K562 (cell line): ENCODE measurements around the gene SIDT2. TPM values are rescaled to one million over a fixed set of nuclear protein-coding genes. Genes with fewer than 3 reads are reported as not detected.

Source experiments
- ATAC-seq: fragments of 200-7000 bp; cut with Tn5 transposase; 3 replicates; pipeline ENCODE4 v1.9.1; 2020; ENCODE audit warnings: moderate library complexity
- BruUV-seq: library from RNA; stranded (reverse); fragments of 400-500 nt; replicated peaks from 2 replicates; lab custom pipeline; 2021; lab: Mats Ljungman, UMichigan
- CTCF ChIA-PET: fragments of 300-600 bp; formaldehyde crosslinking; extraction: SDS; loops from one replicate; lab custom pipeline; 2021; ENCODE audit warnings: low intra/inter-chr PET ratio; lab: Yijun Ruan, JAX
- POLR2A ChIA-PET: fragments of 300-600, 350-650 bp; sonication (Branson Sonifier 250); formaldehyde crosslinking; extraction: SDS; loops from one replicate; lab custom pipeline; 2021; ENCODE audit warnings: antibody characterized with exemption, inconsistent platforms; lab: Yijun Ruan, JAX
- DNase-seq, 4 experiments: peaks; one replicate each; pipeline versions ENCODE4 v3.0.0 to v3.0.0-alpha.2; 2011 to 2018; ENCODE audit warnings: low spot score in 3 of 4, mixed read lengths in 3 of 4; ENCODE audit errors: extremely low read depth in 1 of 4
- FAIRE-seq: peaks from 2 replicates; lab custom pipeline; 2011; peaks lifted over from hg19 to GRCh38; lab: Jason Lieb, UNC
- H2AFZ ChIP-seq: 2 replicates; pipeline ENCODE4 v1.6.0; 2011; ENCODE audit warnings: low read depth, low read length, control low read depth, inconsistent platforms
- H3K27ac ChIP-seq: fragments of 200-600 bp; 3 replicates; pipeline ENCODE4 v1.8.0; 2011; ENCODE audit warnings: low read depth, mild to moderate bottlenecking, control low read depth, inconsistent platforms, low read length, moderate library complexity, mixed read lengths; ENCODE audit errors: extremely low read depth
- H3K27me3 ChIP-seq, 2 experiments: fragments of 300-600 bp in 1 of 2; 2 replicates in 1 of 2; 3 replicates in 1 of 2; pipeline versions ENCODE4 v1.6.0 to v1.8.0; 2011; ENCODE audit warnings: inconsistent platforms in 2 of 2, low read length in 2 of 2, mild to moderate bottlenecking in 1 of 2, mixed read lengths in 1 of 2, moderate library complexity in 1 of 2; ENCODE audit not compliant: control insufficient read depth in 2 of 2, insufficient read depth in 2 of 2
- H3K36me3 ChIP-seq: fragments of 300-600 bp; 3 replicates; pipeline ENCODE4 v1.8.0; 2011; ENCODE audit warnings: mild to moderate bottlenecking, low read length, inconsistent platforms; ENCODE audit not compliant: control insufficient read depth, insufficient read depth
- H3K4me1 ChIP-seq, 2 experiments: fragments of 200-600 bp in 1 of 2; replicated peaks in 1 of 2; 2 replicates in 1 of 2; 3 replicates in 1 of 2; pipeline versions ENCODE4 v1.5.1 to v1.8.0; 2011; ENCODE audit warnings: inconsistent platforms in 2 of 2, low read length in 2 of 2, mild to moderate bottlenecking in 1 of 2, mixed read lengths in 1 of 2, moderate library complexity in 1 of 2; ENCODE audit not compliant: control insufficient read depth in 2 of 2, insufficient read depth in 2 of 2
- H3K4me2 ChIP-seq: 2 replicates; pipeline ENCODE4 v1.6.1; 2011; ENCODE audit warnings: low read length, control low read depth, inconsistent platforms, mixed read lengths; ENCODE audit not compliant: insufficient read depth
- H3K4me3 ChIP-seq: fragments of 200-600 bp; sonication (generic), shearing (Covaris generic); 2 replicates; pipeline ENCODE4 v1.5.1; 2016; ENCODE audit warnings: control low read depth, inconsistent platforms
- H3K79me2 ChIP-seq: fragments of 200-600 bp; 3 replicates; pipeline ENCODE4 v1.8.0; 2011; ENCODE audit warnings: low read length, inconsistent platforms; ENCODE audit not compliant: control insufficient read depth, insufficient read depth
- H3K9ac ChIP-seq, 2 experiments: 2 replicates each; pipeline versions ENCODE4 v1.6.0 to v1.6.1; 2011; ENCODE audit warnings: low read depth in 2 of 2, low read length in 2 of 2, control low read depth in 1 of 2, inconsistent platforms in 1 of 2, mild to moderate bottlenecking in 1 of 2, mixed read lengths in 1 of 2; ENCODE audit not compliant: insufficient read depth in 1 of 2
- H3K9me1 ChIP-seq: one replicate; pipeline ENCODE4 v1.6.0; 2011; ENCODE audit warnings: inconsistent platforms, mild to moderate bottlenecking, low read length, moderate library complexity; ENCODE audit not compliant: control insufficient read depth, insufficient read depth
- H3K9me3 ChIP-seq: replicated peaks from 2 replicates; pipeline ENCODE4 v1.5.1; 2011; ENCODE audit warnings: low read depth, low read length, inconsistent platforms; ENCODE audit not compliant: control insufficient read depth, insufficient read depth
- H4K20me1 ChIP-seq: replicated peaks from 2 replicates; pipeline ENCODE4 v1.6.1; 2011; ENCODE audit warnings: low read length, inconsistent platforms, mixed read lengths; ENCODE audit not compliant: control insufficient read depth, insufficient read depth
- ARID1B ChIP-seq: fragments of 450-650 bp; IDR thresholded peaks from 2 replicates; pipeline ENCODE4 v1.6.1; 2016; ENCODE audit warnings: antibody characterized with exemption, mild to moderate bottlenecking, inconsistent platforms
- BCL6 ChIP-seq: fragments of 250-450 bp; sonication (Bioruptor Pico); IDR thresholded peaks from 2 replicates; pipeline ENCODE4 v1.4.0; 2020
- FOXK2 ChIP-seq, 2 experiments: fragments of 450-650 bp; IDR thresholded peaks in 1 of 2; conservative IDR thresholded peaks in 1 of 2; 2 replicates each; pipeline ENCODE4 v1.6.1; 2016; ENCODE audit warnings: low read depth in 2 of 2, mild to moderate bottlenecking in 1 of 2
- HNRNPH1 ChIP-seq: fragments of 200-400 bp; formaldehyde crosslinking; optimal IDR thresholded peaks from 2 replicates; pipeline ENCODE3; 2017; ENCODE audit warnings: low read depth, mild to moderate bottlenecking, low read length, moderate library complexity
- HSF4 ChIP-seq: fragments of 250-450 bp; sonication (Bioruptor Pico); IDR thresholded peaks from 2 replicates; pipeline ENCODE4 v2.1.2; 2022; ENCODE audit warnings: mild to moderate bottlenecking, moderate library complexity, borderline replicate concordance
- MAFK ChIP-seq: IDR thresholded peaks from 2 replicates; pipeline ENCODE4 v1.6.1; 2011; ENCODE audit warnings: low read length, improper control_type of control experiment
- MCM7 ChIP-seq, 2 experiments: fragments of 450-650 bp; IDR thresholded peaks; 2 replicates each; pipeline ENCODE4 v1.6.1; 2016 to 2018
- ZBTB9 ChIP-seq: fragments of 450-650 bp; formaldehyde crosslinking; IDR thresholded peaks from 2 replicates; pipeline ENCODE4 v1.4.0; 2020; ENCODE audit warnings: mild to moderate bottlenecking, moderate library complexity
- ZNF253 ChIP-seq: fragments of 250-450 bp; sonication (Bioruptor Pico); conservative IDR thresholded peaks from 2 replicates; pipeline ENCODE4 v1.6.1; 2021; ENCODE audit warnings: mild to moderate bottlenecking
- ZNF280B ChIP-seq: fragments of 250-450 bp; sonication (Bioruptor Pico); IDR thresholded peaks from 2 replicates; pipeline ENCODE4 v1.5.1; 2021; ENCODE audit warnings: mild to moderate bottlenecking
- ZNF584 ChIP-seq: fragments of 200-800 bp; sonication (Bioruptor generic); IDR thresholded peaks from 2 replicates; pipeline ENCODE4 v1.6.1; 2016; ENCODE audit warnings: low read depth, mild to moderate bottlenecking, missing genetic modification characterization, missing compliant biosample characterization
- ZNF589 ChIP-seq: fragments of 200-800 bp; sonication (Bioruptor generic); IDR thresholded peaks from 2 replicates; pipeline ENCODE4 v1.6.1; 2016; ENCODE audit warnings: low read depth, missing genetic modification characterization, missing compliant biosample characterization
- ZNF668 ChIP-seq: fragments of 250-450 bp; sonication (Bioruptor Pico); IDR thresholded peaks from 2 replicates; pipeline ENCODE4 v1.8.0; 2022; ENCODE audit warnings: mild to moderate bottlenecking, inconsistent platforms
- WGBS: fragments of 100-300 bp; shearing (Covaris generic); methylation state at CpG from one replicate; pipeline ENCODE4 v1.1.6; 2016; ENCODE audit warnings: low coverage, mixed read lengths; ENCODE audit not compliant: insufficient coverage; ENCODE audit errors: missing lambda C conversion rate; 5-methylcytosine and 5-hydroxymethylcytosine counted together
- in situ Hi-C: fragments of 300-500 bp; cut with MboI; formaldehyde crosslinking; loops from 4 replicates; pipeline ENCODE4 v1.15.0; 2018; ENCODE audit warnings: inconsistent platforms, mixed read lengths
- intact Hi-C: fragments of 100-400 bp; cut with micrococcal nuclease; formaldehyde crosslinking; loops from 2 replicates; pipeline ENCODE4 v1.14.2; 2022
- polyA plus RNA-seq, 8 experiments: library from polyadenylated mRNA; depleted of rRNA in 4 of 8; stranded (reverse) in 5 of 8; unstranded in 3 of 8; fragments of >200 nt; fragmentation: Nextera tagmentation in 2 of 8; fragmentation: Illumina TruSeq in 1 of 8; extraction: Ambion mirVana in 2 of 8; extraction: Trizol in 1 of 8; gene quantifications; 2 replicates each; pipeline versions ENCODE4 v1.2.1 to v1.2.3, GENCODE V29; 2011 to 2014; ENCODE audit warnings: inconsistent platforms in 1 of 8, missing spikeins in 1 of 8
- total RNA-seq, 7 experiments: library from RNA; depleted of rRNA in 6 of 7; stranded (reverse); fragments of >200 nt in 6 of 7; fragmentation: Illumina TruSeq in 2 of 7; extraction: Trizol in 2 of 7; gene quantifications; 2 replicates each; pipeline versions ENCODE4 v1.2.1 to v1.2.3, GENCODE V29; 2011 to 2021; ENCODE audit warnings: low replicate concordance in 1 of 7

SIDT2 gene
- total and polyA plus RNA-seq, 9 of the 15 experiments (the other 6 are each of a cell fraction or from before 2014, with no cell fraction given) = 2.4 to 20.2 (median 6.5) TPM

DNA sequence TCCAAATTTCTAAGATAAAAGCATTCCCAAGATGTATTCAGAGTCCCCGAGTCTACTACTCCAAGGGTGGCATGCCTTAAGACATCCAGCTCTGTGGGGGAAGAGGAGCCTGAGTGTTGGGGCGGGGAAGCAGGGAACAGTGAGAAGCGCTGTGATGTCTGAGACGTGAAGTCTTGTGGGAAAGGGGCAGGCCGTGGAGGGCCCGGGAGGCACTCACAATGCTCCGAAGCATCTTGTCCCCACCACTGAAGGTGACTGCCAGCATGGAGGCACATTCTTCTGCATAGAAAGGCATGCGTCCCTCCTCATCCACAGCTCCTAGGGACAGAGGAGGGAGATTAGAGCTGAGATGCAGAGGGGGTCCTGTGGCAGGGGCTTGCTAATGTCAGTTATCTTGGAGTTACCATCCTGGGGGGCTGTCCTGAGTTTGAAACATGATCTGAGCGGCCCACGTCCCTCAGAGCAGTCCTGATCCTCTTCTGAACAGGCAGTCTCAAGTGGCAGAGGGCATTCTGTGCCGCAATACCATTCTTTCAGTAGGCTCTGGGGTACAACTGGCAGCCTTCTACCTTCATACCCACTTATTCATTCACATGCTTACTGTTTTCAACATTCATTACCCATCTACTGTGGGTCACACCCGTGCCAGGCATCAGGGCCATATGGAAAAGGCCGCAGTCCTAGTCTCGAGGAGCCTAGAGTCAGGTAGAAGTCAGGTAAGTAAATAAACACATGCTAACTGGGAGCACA is 44.6 kb downstream of the SIDT2 start (continued):
- TF ChIP-seq MAFK (no peak), ZBTB9 (CRISPR knock-in tag) (no peak), BCL6 (CRISPR knock-in tag) (no peak), ZNF668 (CRISPR knock-in tag) (no peak), ZNF589 (CRISPR knock-in tag) (no peak)

DNA sequence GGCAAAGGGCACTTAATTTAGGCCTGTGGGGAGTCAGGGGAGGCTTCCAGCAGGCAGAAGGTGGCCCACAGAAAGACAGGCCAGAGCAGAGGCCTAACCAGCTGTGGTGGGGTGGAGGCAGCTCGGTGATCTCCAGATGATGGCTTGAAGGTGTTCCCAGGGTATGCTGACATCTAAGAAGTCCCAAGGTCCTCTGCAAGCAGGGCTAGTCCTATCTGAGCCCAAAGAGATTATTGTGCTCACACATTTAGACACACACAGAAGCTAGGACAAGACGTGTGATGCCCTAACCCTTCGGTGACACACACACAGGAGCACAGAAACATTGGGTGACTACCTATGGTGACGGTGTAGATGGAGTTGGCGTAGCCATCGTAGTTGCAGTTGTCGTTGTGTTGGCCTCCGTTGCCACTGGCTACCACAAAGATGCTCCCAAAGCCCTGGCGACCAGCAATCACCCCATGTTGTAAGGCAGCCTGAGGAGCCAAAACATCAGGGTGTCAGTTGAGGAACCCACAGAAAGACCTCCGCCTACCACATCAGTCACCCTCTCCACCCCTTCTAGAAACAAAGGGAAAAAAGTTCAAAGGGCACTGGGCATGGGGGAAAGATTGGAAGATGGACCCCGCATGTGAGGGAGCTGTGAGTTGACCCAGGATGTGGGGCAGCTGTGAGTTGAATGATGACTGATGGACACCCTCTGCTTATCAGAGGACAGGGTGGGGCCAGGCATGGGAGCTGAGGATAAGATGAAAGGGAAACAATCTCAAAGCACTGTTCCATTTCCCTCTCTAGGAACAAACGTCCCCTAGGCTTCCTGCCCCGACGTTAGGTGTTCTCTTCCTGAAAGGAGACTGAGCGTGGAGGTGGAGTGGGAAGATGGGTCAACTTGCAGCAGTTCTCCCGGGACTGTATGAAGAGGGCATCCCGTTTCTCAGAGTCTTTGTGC is 45.5 kb downstream of the SIDT2 start:
- H3K4me1 ChIP-seq = peaks cover 50 to 54% of the 10 kb centered on the region in 2 experiments; a peak in 4 of 5 replicates
- peak overlapping the region; percentile 3; the same call in 1 of the 2 replicates for H3K4me3 ChIP-seq
- BruUV-seq = no TSS peak
- DNase-seq = peak; percentile 66 to 86 (median 76)
- 36% methylated on average over 17 of the region's 17 CpGs for WGBS
- peak overlapping the region; percentile 81 for H3K4me2 ChIP-seq
- no peaks in the 10 kb centered on the region for H3K9me3 ChIP-seq
- no peaks in the 10 kb centered on the region for H3K27me3 ChIP-seq
- ATAC-seq = peak; percentile 86
- H3K36me3 ChIP-seq = peaks cover 67% of the 10 kb centered on the region
- ChIA-PET CTCF (no interaction called here), POLR2A (interaction anchor here (0.7 to 1.4 kb wide), 7 partner anchors 10 to 58 kb away, joined by 3 to 8 read pairs (median 3); partner anchors contain the start of gene SIDT2)
- H3K9me1 ChIP-seq = peaks cover 8% of the 10 kb centered on the region
- in situ Hi-C loops = loop anchor here (10.0 kb wide), 1 partner anchor 339 kb away; no protein-coding TSS in a partner anchor
- H3K27ac ChIP-seq = peak overlapping the region; percentile 59; the same call in 2 of the 3 replicates
- no peaks in the 10 kb centered on the region for H3K79me2 ChIP-seq
- intact Hi-C loops = loop anchor here (1.0 kb wide), 1 partner anchor 79 kb away; no protein-coding TSS in a partner anchor
- peak overlapping the region in 1 of 2 experiments; percentile 53; a peak in 1 of 4 replicates for H3K9ac ChIP-seq
- H4K20me1 ChIP-seq = peaks cover 10% of the 10 kb centered on the region
- no peak overlapping the region for H2AFZ ChIP-seq
- FAIRE-seq = peak; percentile 95
- TF ChIP-seq FOXK2 (conservative IDR thresholded peaks at IDR 0.05 in 1 of 2, IDR thresholded peaks at IDR 0.05 in 1 of 2; ENCODE audit: low read depth in 2 of 2) (0 out of 4 replicates have a peak, but pooled peaks of 1 of the 2 experiments have one; percentile 18), ZNF280B (CRISPR knock-in tag) (no peak), ZNF584 (CRISPR knock-in tag) (0 out of 2 replicates have a peak, but pooled peaks have one; percentile 28), HNRNPH1 (no peak), HSF4 (peak; percentile 42; the same call in 1 of the 2 replicates), ARID1B (peak; percentile 97), ZNF253 (no peak), MCM7 (IDR thresholded peaks at IDR 0.05) (no peak)
